Activated naive CD8-positive, alpha-beta T cell treated with anti-CD3 and anti-CD28 coated beads for 36 hours (primary cell): Measurements from ENCODE around the gene JMJD6. TPM values are rescaled to one million over a fixed set of nuclear protein-coding genes. Genes with fewer than 3 reads are reported as not detected.

Experiments used
- DNase-seq: peaks from one replicate; pipeline ENCODE4 v3.0.0; 2021
- H3K27ac Mint-ChIP-seq: one replicate; pipeline ENCODE4 v1.8.0; 2022; ENCODE audit warnings: mild to moderate bottlenecking, moderate library complexity, mixed read lengths
- H3K27me3 Mint-ChIP-seq: one replicate; pipeline ENCODE4 v1.8.0; 2022; ENCODE audit warnings: mild to moderate bottlenecking, mixed read lengths
- H3K36me3 Mint-ChIP-seq: one replicate; pipeline ENCODE4 v1.8.0; 2021; ENCODE audit warnings: mild to moderate bottlenecking, mixed read lengths
- H3K4me1 Mint-ChIP-seq: one replicate; pipeline ENCODE4 v1.8.0; 2021; ENCODE audit warnings: mixed read lengths
- H3K4me3 Mint-ChIP-seq: one replicate; pipeline ENCODE4 v1.8.0; 2022; ENCODE audit warnings: mild to moderate bottlenecking, moderate library complexity, mixed read lengths
- H3K9me3 Mint-ChIP-seq: one replicate; pipeline ENCODE4 v1.8.0; 2022; ENCODE audit warnings: mixed read lengths
- total RNA-seq, 2 experiments: library from RNA; stranded (reverse); gene quantifications; one replicate each; pipeline ENCODE4 v1.2.3, GENCODE V29; 2021

The JMJD6 gene
- total RNA-seq, 2 experiments from 2014 or later = 54.6 to 55.8 TPM

DNA sequence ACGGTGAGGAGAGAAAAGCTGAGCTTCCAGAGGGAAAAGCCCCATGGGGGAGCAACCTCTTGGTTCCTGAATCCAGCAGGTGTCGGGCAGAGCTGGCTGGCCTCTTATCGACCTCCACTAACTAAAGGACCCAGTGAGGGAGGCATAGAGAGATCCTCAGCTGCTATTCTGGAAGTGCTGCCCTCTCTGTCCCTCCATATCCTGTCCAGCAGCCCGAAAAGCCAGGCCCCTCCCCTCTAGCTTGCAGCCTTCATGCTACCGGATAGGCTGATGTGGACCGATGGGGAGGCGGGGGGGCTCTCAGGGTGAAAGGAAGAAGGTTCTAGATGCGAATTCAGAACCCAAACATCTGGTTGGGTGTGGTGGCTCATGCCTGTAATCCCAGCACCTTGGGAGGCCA lies 40.6 kb downstream of the JMJD6 start:
- no peak for DNase-seq
- no peak overlapping the region for H3K4me3 Mint-ChIP-seq
- H3K9me3 Mint-ChIP-seq = no peaks in the 10 kb centered on the region
- H3K27ac Mint-ChIP-seq = no peak overlapping the region
- no peaks in the 10 kb centered on the region for H3K27me3 Mint-ChIP-seq
- no peaks in the 10 kb centered on the region for H3K36me3 Mint-ChIP-seq
- no peaks in the 10 kb centered on the region for H3K4me1 Mint-ChIP-seq

DNA sequence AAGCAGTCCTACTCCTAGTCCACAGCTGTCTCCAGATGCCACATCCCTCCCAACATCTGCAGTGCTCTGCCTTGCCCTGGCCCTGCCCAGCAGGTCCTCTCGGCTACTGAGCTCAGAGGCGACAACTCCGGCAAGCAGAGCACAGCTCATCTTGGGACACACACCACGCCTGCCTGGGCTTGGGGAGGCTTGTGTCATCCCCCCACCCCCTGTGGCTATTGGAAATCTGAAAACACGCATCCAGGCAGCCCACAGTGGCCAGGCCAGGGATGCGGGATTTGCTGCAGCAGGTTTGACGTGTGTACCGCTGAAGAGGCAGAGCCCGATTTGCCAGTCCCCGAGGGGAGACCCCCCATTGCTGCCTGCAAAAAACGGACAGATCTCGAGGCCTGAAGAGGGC lies 41.0 kb downstream of the JMJD6 start:
- Mint-ChIP-seq H3K4me1 (no peaks in the 10 kb centered on the region), H3K27me3 (no peaks in the 10 kb centered on the region), H3K9me3 (no peaks in the 10 kb centered on the region), H3K36me3 (no peaks in the 10 kb centered on the region), H3K4me3 (no peak overlapping the region), H3K27ac (no peak overlapping the region)
- no peak for DNase-seq

DNA sequence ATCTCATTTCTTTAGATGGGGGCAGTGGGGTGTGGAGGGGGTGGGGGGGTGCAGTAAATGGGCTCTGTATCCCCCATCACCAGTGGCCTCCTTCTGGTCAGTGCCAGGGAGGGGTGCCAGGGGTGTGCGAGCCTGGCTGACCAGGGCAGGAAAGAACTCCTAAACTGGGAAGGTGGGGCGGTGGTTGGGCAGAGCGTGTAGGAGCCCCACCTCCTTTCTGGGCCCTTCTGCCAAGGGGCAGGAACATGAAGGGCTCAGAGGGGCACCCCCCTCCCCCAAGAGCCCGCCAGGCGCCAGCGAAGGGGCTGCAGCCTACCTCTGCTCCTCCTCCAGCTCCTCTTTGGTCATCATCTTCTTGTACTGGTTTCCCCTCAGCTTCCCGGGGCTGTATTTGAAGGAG lies 41.6 kb downstream of the JMJD6 start:
- no peaks in the 10 kb centered on the region for H3K9me3 Mint-ChIP-seq
- no peak overlapping the region for H3K27ac Mint-ChIP-seq
- H3K36me3 Mint-ChIP-seq = no peaks in the 10 kb centered on the region
- no peaks in the 10 kb centered on the region for H3K4me1 Mint-ChIP-seq
- no peak overlapping the region for H3K4me3 Mint-ChIP-seq
- no peak for DNase-seq
- no peaks in the 10 kb centered on the region for H3K27me3 Mint-ChIP-seq

DNA sequence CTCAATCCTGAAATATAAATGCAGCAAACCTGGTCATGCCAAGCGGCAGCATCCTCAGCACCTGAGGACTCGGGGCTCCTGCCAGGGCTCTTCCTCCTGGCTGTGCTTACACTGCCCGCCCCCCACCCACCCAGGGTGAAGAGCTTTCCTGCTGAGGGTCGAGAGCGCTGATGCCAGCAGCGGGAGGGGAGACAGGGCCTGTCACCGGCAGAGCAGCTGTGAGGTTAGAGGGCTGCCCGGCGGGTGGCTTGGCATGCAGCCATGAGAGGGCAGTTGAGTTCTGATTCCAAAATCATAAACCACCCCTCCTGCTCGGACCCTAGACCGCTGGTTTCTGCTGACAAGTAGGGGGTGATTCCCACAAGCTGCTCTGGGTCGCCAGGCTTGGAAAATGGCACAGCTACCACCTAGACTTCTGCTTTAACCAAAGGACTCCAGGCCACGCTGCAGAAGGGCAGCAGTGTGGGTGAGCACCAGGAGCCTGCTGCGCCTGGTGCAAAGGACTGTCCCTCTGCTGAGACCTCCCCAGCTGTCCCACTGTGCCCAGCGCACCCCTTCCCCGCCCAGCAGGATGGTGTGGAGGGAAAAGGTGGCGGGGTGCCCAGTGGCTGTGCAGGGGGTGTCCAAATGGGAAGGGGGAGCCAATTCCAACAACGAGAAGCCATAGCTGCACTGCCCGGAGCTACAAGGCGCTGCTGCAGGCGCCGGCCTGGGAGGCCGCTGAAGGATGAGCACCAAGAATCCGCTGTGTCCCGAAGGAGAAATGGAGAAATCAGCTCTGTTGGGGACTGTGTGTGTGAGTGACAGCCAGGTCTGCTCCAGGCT lies 42.3 kb downstream of the JMJD6 start:
- Mint-ChIP-seq H3K27ac (no peak overlapping the region), H3K9me3 (no peaks in the 10 kb centered on the region), H3K27me3 (no peaks in the 10 kb centered on the region), H3K4me1 (no peaks in the 10 kb centered on the region), H3K36me3 (no peaks in the 10 kb centered on the region), H3K4me3 (no peak overlapping the region)
- no peak for DNase-seq

DNA sequence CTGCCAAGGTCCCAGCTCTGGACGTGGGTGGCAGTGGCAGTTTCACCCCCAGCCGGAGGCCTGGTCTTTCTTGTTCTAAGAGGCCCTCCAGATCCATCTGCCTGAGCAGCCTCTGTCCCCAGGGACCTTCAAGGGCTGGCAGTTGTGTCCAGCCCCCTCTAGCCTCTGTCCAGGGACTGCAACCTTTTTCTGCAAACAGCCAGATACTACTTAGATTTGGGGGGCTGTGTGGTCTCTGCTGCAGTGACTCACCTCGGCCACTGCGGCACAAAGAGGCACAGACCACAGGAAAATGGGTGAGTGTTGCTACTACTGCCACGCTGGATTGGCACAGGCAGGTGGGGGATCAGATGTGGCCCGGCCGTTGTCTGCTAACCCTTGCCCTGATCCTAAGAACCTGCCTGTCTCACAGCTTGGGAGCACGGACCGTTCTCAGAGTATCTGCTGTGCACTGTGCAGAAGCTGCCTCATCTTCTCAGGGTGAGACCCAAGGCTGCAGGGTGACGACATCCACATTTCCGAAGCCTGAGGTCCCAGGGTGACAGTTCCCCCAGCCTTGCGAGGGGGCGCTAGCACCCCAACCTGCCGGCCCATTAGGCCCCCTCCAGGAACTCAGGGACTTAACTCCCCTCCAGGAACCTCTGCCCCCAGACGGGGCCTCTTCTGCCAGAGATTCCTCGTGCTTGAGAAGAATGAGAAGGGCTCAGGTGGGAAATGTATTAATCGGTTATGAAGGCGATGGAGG lies 43.2 kb downstream of the JMJD6 start:
- no peaks in the 10 kb centered on the region for H3K27me3 Mint-ChIP-seq
- no peak overlapping the region for H3K4me3 Mint-ChIP-seq
- no peak for DNase-seq
- no peaks in the 10 kb centered on the region for H3K4me1 Mint-ChIP-seq
- H3K27ac Mint-ChIP-seq = no peak overlapping the region
- no peaks in the 10 kb centered on the region for H3K9me3 Mint-ChIP-seq
- H3K36me3 Mint-ChIP-seq = no peaks in the 10 kb centered on the region

DNA sequence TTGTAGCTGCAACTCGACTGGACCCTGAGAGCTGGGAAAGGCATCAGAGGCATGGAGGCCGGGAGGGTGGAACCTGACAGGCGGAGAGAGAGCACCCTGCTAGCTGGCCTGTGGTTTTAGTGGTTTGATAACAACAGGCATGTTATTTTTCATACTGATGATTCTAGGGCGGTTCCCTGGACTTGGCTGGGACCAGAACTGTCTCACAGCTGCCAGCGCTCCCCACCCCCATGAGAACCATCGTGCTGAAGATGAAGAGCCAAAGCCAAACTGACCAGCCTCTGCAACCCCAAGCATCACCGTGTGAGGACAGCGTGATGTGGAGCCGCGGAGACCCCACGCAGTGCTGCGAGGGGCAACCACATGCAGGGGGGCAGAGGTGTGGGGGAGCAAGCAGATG lies 44.1 kb downstream of the JMJD6 start:
- Mint-ChIP-seq H3K9me3 (no peaks in the 10 kb centered on the region), H3K36me3 (no peaks in the 10 kb centered on the region), H3K27ac (no peak overlapping the region), H3K4me1 (no peaks in the 10 kb centered on the region), H3K4me3 (no peak overlapping the region), H3K27me3 (no peaks in the 10 kb centered on the region)
- no peak for DNase-seq

DNA sequence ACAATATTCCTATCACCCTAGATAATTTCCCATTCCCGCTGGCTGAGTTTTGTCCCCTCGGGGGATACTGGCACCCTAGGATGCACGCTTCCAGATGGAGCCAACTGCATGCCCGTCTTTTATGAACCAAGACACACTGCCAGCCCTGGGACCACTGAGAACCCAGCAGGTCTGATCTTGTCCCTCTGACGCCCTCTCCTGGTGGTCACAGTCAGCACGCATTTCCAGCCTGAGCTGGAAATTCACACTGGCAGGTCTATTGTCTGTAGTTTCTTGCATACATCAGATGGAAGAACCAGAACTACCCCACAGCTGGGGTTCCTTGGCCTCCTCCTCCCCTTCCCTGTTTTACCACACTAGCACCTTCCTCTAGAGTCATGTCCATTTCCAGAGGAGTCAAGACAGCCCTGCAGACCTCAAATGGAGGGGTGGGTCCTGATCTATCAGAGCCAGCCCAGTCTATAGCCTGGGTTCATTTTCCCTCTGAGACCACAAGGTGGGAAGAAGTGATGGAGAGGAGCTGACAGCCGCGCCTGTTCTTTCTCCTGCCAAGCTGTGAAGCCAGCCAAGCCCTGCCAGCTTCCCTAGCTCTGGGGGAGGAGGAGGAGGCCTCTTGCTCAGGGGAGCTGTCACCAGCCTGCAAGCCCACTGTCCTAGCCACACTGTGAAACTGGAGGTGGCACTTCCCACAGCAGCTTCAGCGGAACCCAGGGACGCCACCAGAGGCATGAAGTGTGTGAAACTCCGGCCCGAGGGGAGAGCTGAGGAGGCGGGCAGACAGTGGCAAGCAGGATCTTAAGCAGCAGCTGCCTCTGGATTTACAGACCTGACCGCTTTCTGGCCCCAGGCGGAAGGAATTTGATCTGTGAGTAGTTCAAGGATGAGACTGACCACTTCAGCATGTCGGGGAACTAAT lies 44.9 kb downstream of the JMJD6 start:
- H3K4me1 Mint-ChIP-seq = no peaks in the 10 kb centered on the region
- H3K27me3 Mint-ChIP-seq = no peaks in the 10 kb centered on the region
- no peaks in the 10 kb centered on the region for H3K9me3 Mint-ChIP-seq
- H3K27ac Mint-ChIP-seq = no peak overlapping the region
- H3K36me3 Mint-ChIP-seq = no peaks in the 10 kb centered on the region
- peak; percentile 65 for DNase-seq
- no peak overlapping the region for H3K4me3 Mint-ChIP-seq

DNA sequence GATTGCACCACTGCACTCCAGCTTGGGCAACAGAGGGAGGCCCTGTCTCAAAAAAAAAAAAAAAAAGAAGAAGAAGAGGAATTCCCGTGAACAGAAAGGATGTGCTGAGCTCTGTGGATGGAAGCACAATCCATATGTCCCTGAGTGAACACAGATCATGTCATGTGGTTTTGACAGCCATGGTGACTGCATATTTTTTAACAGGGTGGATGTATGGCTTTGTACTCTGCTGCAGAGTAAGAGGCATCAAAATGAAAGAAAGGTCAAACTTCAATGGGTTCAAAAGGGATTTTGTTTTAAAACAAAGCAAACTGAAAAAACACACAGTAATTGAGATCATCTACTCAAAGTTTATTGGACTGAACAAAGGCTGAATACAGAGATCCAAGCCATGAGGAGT lies 47.2 kb downstream of the JMJD6 start:
- Mint-ChIP-seq H3K9me3 (no peaks in the 10 kb centered on the region), H3K27ac (no peak overlapping the region), H3K4me3 (no peak overlapping the region)

DNA sequence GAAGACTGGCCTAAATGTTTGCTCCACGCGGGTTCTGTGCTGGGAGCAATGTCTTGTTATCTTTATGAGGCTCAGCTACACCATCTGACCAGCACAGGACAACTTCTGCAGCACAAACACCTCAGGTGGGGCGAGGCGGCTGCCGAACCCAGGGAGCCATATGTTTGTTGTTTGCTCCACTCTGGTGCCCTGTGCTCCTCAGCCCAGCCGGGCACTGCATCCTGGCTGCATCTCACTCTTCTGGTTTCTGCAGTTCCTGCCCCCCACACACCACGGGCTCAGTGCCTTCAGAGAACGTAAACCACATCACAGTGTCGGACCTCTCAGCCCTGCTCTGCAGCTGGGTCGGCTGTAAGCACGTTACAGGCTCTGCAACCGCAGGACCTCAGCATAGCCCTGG lies 48.1 kb downstream of the JMJD6 start:
- Mint-ChIP-seq H3K9me3 (no peaks in the 10 kb centered on the region), H3K36me3 (no peaks in the 10 kb centered on the region), H3K4me3 (no peak overlapping the region), H3K4me1 (peaks cover 5% of the 10 kb centered on the region), H3K27me3 (no peaks in the 10 kb centered on the region), H3K27ac (no peak overlapping the region)
- DNase-seq = peak; percentile 22

More for the DNA sequence above, 47.2 kb downstream of the JMJD6 start:
- Mint-ChIP-seq H3K27me3 (no peaks in the 10 kb centered on the region), H3K36me3 (no peaks in the 10 kb centered on the region), H3K4me1 (no peaks in the 10 kb centered on the region)
- DNase-seq = no peak

DNA sequence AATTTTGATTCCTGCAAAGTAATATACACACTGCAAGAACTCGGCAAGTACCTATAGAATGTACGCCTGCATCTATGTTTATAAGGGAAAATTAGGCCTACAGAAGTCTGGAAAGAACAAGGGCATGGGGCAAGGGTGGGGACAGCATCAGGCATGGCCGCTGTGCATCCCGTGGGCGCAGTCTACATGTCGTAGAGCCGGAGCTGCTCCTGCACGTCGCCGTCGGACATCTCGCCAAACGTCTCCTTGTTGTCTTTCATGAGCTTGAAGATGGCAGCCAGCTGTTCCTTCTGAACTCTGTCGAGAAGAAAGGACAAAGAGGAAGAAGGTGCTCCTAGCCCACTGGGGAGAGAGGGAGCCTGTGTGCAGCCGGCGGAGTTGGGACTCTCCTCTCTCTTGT lies 49.0 kb downstream of the JMJD6 start:
- H3K27ac Mint-ChIP-seq = no peak overlapping the region
- H3K4me1 Mint-ChIP-seq = peaks cover 13% of the 10 kb centered on the region
- H3K27me3 Mint-ChIP-seq = no peaks in the 10 kb centered on the region
- DNase-seq = no peak
- no peaks in the 10 kb centered on the region for H3K9me3 Mint-ChIP-seq
- H3K36me3 Mint-ChIP-seq = no peaks in the 10 kb centered on the region
- H3K4me3 Mint-ChIP-seq = no peak overlapping the region

DNA sequence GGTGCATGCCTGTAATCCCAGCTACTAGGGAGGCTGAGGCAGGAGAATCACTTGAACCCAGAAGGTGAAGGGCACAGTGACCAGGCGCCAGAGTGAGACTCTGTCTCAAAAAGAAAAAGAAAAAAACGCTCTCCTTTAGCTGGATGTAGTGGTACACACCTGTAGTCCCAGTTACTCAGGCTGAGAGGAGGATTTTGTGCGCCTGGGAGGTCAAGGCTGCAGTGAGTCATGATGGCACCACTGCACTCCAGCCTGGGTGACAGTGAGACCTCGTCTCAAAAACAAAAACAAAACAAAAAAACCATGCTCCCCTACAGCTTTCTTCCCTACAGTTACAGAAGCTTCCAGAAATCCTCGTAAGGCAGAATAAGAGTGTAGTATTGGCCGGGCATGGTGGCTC lies 49.8 kb downstream of the JMJD6 start:
- H3K27me3 Mint-ChIP-seq = no peaks in the 10 kb centered on the region
- H3K36me3 Mint-ChIP-seq = no peaks in the 10 kb centered on the region
- H3K4me1 Mint-ChIP-seq = peaks cover 17% of the 10 kb centered on the region
- no peak overlapping the region for H3K27ac Mint-ChIP-seq
- H3K4me3 Mint-ChIP-seq = no peak overlapping the region
- DNase-seq = no peak
- no peaks in the 10 kb centered on the region for H3K9me3 Mint-ChIP-seq

DNA sequence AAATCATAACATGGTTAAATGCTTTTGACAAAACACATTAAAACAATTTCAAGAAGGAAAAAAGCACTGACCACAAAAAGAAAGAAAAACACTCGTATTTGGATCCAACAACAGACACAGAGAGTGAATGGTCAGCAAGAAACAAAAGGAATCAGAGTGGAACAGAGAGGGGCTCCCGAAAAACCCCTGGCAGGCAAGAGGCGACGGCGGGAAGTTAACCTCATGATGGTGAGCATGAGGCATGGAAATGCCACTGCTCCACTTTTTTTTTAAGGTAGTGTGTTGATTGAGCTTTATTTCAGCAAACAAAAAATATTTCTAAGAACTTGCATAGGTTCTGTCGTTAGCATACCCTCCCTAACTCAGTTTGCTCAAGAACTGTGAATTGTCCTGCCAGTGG lies 50.8 kb downstream of the JMJD6 start:
- Mint-ChIP-seq H3K4me1 (peaks cover 25% of the 10 kb centered on the region), H3K9me3 (no peaks in the 10 kb centered on the region), H3K27ac (no peak overlapping the region), H3K36me3 (no peaks in the 10 kb centered on the region), H3K4me3 (no peak overlapping the region), H3K27me3 (no peaks in the 10 kb centered on the region)
- no peak for DNase-seq

DNA sequence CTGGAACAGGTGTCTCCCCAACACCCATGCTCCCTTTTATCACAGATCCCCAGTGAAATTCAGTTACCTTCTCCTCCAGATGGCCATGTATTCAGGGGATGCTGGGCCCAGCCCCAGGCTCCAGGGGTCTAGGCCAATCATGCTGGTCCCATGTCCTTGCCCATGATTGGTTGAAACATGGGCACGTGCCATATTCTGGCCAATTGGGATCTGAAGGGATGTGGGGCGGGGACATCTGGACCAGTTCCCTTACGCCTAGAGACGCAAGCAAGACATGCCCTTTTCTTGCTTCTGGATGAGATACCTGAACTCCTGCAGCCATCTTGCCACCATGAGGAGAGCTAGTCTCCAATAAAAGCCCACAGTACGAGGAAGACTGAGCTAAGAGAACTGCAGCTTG lies 51.8 kb downstream of the JMJD6 start:
- peaks cover 2% of the 10 kb centered on the region for H3K9me3 Mint-ChIP-seq
- H3K4me1 Mint-ChIP-seq = peaks cover 32% of the 10 kb centered on the region
- H3K27me3 Mint-ChIP-seq = no peaks in the 10 kb centered on the region
- no peak for DNase-seq
- no peaks in the 10 kb centered on the region for H3K36me3 Mint-ChIP-seq
- no peak overlapping the region for H3K27ac Mint-ChIP-seq
- H3K4me3 Mint-ChIP-seq = no peak overlapping the region

DNA sequence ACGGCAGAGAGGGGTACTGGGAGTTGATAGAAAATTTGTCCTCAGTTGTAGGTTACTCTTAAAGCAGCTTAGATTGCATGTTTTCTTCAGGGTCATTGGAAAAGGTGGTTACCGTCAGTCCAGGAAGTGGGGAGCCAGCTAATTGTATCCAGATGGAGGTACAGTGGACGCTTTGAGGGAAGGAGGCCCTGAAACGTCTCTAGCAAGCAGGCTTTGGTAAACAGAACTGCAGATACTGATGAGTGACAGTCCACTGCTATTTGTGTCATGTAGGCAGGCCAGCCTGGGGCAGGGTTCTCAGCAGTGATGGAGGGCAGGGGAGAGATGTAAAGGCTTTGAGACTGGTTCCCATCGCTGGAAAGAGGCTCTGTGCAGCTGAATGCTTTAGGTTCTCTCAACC lies 52.7 kb downstream of the JMJD6 start:
- Mint-ChIP-seq H3K9me3 (peaks cover 2% of the 10 kb centered on the region), H3K36me3 (no peaks in the 10 kb centered on the region), H3K27ac (peak overlapping the region; percentile 54), H3K4me3 (no peak overlapping the region), H3K27me3 (no peaks in the 10 kb centered on the region), H3K4me1 (peaks cover 32% of the 10 kb centered on the region)
- no peak for DNase-seq

DNA sequence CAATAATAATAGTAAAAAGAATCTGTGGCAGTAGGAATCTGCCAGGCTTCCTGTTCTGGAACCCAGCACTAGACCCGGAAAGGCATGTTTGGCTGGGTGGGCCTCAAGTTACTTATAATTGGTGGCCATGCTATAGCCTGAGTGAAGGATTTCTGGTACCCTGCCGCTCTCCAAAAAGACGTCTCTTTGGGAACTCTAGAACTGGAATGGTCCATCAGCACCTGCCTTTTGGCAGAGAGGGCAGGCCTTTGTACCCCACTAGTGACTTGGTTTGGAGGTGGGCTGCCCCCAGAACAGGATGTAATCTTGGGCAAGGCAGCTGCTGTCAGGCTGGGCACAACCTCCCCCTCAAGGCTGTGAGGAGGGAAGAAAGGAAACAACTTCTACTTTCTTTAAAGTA lies 53.5 kb downstream of the JMJD6 start:
- H3K36me3 Mint-ChIP-seq = no peaks in the 10 kb centered on the region
- no peak overlapping the region for H3K27ac Mint-ChIP-seq
- DNase-seq = no peak
- peaks cover 32% of the 10 kb centered on the region for H3K4me1 Mint-ChIP-seq
- peaks cover 2% of the 10 kb centered on the region for H3K9me3 Mint-ChIP-seq
- peak overlapping the region; percentile 91 for H3K4me3 Mint-ChIP-seq
- H3K27me3 Mint-ChIP-seq = no peaks in the 10 kb centered on the region
